Left renal pelvis (tissue), 4 donors: ENCODE results near the gene RNU4-1. TPM values are rescaled to one million over a fixed set of nuclear protein-coding genes. Genes with fewer than 3 reads are reported as not detected.
"Not testable (repeated sequence)": the region's sequence is repeated elsewhere in the genome, so short reads cannot be mapped to it uniquely, and the experiment has no call there.

Experiments used
- DNase-seq, 4 donors: peaks; one replicate each; pipeline ENCODE4 v3.0.0-alpha.2; 2013; ENCODE audit warnings: low read depth in 4 of 4, low spot score in 3 of 4
- polyA plus RNA-seq, 4 donors: library from polyadenylated mRNA; unstranded; fragments of 120-200 nt; gene quantifications; one replicate each; pipeline ENCODE4 v1.2.1, GENCODE V29; 2013; ENCODE audit not compliant: insufficient read length in 4 of 4

RNU4-1 gene
- polyA plus RNA-seq, 4 donors = not detected

DNA sequence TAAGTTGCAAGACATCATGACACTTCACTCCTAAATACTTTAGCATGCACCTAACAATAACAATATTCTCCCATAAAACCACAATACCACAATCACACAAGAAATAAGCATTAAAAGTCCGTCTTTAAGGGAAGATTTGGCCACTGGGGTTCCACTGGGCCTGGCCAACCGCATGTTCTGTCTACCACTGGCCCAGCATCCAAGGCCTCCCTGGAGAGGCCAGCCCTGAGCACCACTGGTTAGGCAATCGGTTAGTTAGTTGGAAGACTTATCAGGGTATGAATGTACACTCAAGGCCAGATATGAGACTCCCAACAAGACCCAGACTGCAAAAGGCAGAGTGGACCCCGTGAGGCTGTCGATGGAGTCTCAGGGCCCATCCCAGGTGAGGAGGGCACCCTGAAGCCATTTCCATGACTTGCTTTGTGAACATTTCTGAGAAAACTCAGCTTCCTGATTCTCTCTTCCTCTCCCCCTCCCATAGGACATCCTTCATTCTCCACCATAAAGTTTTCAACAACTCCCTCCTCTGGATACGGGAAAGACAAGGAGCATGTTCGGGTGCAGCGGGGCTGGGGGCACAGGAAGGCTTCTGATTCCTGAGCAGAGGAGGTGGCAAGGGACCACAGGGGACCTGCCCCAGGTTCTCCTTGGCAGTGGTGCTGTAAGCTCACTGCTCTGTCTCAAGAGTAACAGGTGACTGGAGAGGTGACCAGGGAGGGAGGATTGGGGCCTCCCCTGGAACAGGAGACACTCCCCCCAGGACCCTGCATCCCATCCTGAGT is 33.4 kb downstream of the RNU4-1 start:
- DNase-seq = no peak

DNA sequence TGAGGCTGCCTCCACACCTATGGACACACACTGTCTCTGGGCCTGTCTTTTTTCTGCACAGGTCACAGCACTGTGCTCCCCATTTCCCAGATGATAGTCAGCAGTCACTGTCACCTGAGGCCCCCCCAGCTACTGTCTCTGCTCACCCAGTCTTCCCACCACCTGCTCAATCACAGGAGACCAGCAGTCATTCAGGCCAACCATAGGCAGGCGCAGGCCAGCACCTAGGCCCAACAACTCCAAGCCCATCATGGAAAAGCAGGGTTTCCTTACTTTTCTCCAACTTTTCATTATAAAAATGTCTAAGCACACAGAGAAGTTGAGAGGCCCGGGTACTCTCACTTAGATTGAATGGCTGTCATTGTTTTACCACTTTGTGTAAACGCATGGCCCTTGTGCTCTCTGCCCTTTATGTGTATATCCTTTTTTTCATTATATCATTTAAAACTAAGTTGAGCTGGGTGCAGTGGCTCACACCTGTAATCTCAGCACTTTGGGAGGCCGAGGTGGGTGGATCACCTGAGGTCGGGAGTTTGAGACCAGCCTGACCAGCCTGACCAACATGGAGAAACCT is 34.6 kb downstream of the RNU4-1 start:
- DNase-seq = no peak

DNA sequence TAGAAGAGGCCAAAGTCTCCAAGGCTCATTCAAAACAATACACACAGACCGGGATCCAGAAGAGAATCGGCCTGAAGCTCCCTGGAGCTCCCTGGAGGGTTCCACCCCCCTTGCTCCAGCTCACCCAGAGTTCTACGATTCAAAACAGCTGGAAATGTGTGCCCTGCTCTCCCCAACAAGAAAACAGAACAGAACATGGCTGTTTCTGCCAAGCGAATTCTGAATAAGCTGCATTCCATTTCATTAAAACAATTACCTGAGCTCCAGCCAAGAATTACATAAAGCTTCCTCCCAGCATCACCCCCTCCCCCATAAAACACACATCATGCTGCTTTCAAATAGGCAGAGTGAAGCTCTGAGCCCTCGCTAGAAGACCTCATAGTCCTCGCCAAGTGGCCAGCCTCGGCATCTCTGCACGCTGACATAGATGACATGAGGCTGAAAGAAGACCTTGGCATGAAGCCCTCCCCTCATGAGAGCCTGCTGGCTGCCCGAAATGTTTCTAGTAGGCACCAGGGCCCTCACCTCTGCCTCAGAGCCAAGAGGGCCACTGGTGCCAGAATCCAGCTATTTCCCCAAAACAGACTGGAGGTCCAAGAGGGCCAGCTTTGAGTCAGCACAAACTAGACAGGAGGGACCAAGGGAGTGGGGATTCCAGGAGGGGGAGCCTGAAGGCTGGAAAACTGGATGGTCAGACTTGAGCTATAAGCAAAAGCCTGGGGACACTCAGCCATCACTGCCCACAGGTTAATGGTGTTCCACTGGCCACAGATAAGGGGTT is 35.8 kb downstream of the RNU4-1 start:
- no peak for DNase-seq

- DNase-seq = no peak
These were observed 38.2 kb downstream of the RNU4-1 start for GRCh38 chr12:120254809-120255208.

DNA sequence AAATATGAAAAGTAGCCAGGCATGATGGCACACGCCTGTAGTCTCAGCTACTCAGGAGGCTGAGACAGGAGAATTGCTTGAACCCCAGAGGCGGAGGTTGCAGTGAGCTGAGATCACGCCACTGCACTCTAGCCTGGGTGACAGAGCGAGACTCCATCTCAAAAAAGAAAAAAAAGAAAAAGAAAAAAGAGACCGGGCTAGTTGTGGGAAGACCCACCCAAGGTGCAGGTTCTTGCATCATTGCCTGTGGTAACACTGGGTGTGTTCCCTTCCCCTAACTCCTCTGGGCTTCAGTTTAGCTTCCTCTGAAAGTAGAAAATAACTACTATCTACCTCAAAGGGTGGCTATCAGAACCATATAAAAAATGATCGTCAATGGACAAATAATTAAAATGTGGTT is 39.7 kb downstream of the RNU4-1 start:
- not testable (repeated sequence) for DNase-seq

- DNase-seq = no peak
These were observed 40.7 kb downstream of the RNU4-1 start for GRCh38 chr12:120252071-120252906.

GRCh38 chr12:120251364-120252070 is 41.5 kb downstream of the RNU4-1 start:
- DNase-seq = not testable (repeated sequence)

DNA sequence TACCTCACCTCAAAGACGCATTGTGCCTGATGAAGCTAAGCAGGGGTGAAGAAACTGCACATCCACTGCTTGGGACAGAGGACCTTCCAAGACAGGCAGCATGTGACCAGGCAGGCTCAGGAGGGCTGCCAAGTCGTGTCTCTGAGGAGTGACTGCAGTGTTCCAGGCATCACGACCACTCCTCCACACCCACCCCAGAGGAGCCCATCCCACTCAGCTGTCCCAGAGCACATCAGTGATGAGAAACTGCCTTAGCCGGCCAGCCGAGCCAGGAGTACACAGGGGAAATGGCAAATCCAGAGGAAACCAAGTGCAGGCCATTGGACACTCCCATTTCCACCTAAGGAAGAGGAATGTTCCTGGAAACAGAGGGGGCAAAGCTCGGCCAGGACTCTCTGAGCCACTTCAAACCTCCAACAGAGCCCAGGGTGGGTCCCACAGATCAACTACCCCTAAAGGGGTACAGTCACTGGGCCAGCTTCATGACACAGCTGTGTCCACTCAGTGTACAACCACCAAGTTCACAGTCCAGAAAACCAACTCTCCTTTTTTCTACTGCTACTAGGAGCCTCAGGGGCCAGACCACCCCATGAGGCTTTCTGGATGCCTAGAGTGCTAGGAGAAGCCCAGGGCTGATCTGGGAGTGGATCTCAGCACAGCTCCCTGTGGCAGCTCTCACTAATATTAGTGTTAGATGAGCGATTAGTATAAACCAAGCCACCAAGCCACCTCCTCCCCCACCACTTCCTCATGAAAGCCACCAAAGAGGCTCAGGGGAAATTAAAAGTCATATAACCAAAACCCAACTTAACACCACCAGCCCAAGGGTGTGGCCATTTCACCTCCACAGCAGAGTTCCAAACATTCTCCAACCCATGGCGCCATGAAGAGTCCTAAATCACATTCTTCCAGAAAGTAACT is 42.9 kb downstream of the RNU4-1 start:
- DNase-seq = no peak

DNA sequence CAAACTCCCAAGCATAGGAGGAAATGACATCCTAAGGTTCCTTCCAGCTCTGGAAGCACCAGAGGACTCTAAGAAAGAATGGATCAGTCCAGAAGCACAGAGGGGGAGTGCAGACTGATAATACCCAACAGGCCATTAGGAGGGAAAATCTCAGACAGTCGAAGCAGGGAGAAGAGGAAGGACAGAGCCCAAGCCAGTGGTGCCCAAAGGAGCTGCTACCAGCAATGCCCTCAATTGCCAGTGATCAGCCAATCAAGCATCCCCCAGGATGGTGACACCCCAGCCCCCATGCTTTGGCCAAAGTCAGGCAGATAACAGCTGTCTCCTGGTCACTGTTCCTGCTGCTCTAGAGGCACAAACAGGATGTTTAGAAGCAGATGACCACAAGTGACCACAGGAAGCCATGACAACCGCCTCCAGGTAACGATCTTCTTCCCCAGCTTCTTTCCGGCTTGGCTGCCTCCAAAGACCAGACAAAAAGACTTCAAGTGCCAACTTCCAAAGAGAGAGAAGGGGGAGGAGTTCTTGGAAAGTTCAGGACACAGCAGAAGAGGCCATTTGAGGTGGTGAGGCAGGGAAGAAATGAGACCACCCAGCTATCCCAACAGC is 43.7 kb downstream of the RNU4-1 start:
- no peak for DNase-seq

GRCh38 chr12:120247621-120248030 is 45.4 kb downstream of the RNU4-1 start:
- DNase-seq = no peak

- no peak for DNase-seq
These were observed 45.9 kb downstream of the RNU4-1 start for GRCh38 chr12:120247183-120247582.

DNA sequence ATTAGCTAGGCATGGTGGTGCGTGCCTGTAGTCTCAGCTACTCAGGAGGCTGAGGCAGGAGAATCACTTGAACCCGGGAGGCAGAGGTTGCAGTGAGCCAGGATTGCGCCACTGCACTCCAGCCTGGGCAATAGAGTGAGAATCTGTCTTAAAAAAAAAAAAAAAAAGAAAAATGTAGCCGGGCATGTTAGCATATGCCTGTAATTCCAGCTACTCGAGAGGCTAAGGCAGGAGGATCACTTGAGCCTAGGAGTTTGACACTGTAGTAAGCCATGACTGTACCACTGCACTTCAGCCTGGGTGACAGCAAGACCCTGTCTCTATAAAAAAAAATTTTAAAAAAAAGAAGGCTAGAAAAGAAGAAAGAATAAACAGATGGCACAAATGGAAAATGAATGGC is 46.3 kb downstream of the RNU4-1 start:
- not testable (repeated sequence) for DNase-seq

Other genes with a start within 250 kb of the RNU4-1 start
- 10 to 100 TPM; 35.6 to 44.2 (median 37.2) TPM for gene RAB35, start 176.5 kb downstream of the RNU4-1 start, polyA plus RNA-seq
- gene GCN1, start 98.5 kb downstream of the RNU4-1 start, polyA plus RNA-seq = 10 to 100 TPM; 46.8 to 66.2 (median 51.2) TPM
- gene RPLP0, start 92.1 kb downstream of the RNU4-1 start, polyA plus RNA-seq = 1,000 to 10,000 TPM; 2,639 to 2,878 (median 2,698) TPM
- gene PXN, start 27.5 kb downstream of the RNU4-1 start, polyA plus RNA-seq = 10 to 100 TPM; 56.8 to 81.1 (median 64.3) TPM
- gene RNU4-2, start 1.3 kb downstream of the RNU4-1 start, polyA plus RNA-seq = not detected
- 1 to 10 TPM; 3.3 to 4.6 (median 4.1) TPM for gene SIRT4, start 9.1 kb upstream of the RNU4-1 start, polyA plus RNA-seq
- gene PLA2G1B, start 34.5 kb upstream of the RNU4-1 start, polyA plus RNA-seq = under 1 TPM in 3 of 4 donors, not detected in 1; 0.33 to 0.59 (median 0.46) TPM
- 10 to 100 TPM in 3 of 4 donors, 1 to 10 TPM in 1; 8.9 to 30.0 (median 22.9) TPM for gene MSI1, start 75.9 kb upstream of the RNU4-1 start, polyA plus RNA-seq
- gene COX6A1, start 144.9 kb upstream of the RNU4-1 start, polyA plus RNA-seq = 100 to 1,000 TPM; 177 to 336 (median 300) TPM
- gene TRIAP1, start 153.1 kb upstream of the RNU4-1 start, polyA plus RNA-seq = 10 to 100 TPM; 28.0 to 48.6 (median 41.9) TPM
- gene GATC, start 153.2 kb upstream of the RNU4-1 start, polyA plus RNA-seq = 10 to 100 TPM; 23.5 to 36.0 (median 35.3) TPM
- gene SRSF9, start 176.5 kb upstream of the RNU4-1 start, polyA plus RNA-seq = 100 to 1,000 TPM; 165 to 255 (median 212) TPM
- gene DYNLL1, start 202.9 kb upstream of the RNU4-1 start, polyA plus RNA-seq = 100 to 1,000 TPM; 450 to 544 (median 503) TPM
- 10 to 100 TPM; 34.8 to 70.0 (median 64.7) TPM for gene COQ5, start 235.9 kb upstream of the RNU4-1 start, polyA plus RNA-seq
- gene RNF10, start 241.1 kb upstream of the RNU4-1 start, polyA plus RNA-seq = 100 to 1,000 TPM; 167 to 293 (median 198) TPM